Stimulated activated naive CD8-positive, alpha-beta T cell treated with anti-CD3 and anti-CD28 coated beads, Interleukin-15, Interleukin-2, amounts not matched to agents 100 ng/mL and 50 ng/mL, for 24 hours (primary cell): ENCODE measurements around the gene EMSY.
"Not testable (repeated sequence)": the region's sequence is repeated elsewhere in the genome, so short reads cannot be mapped to it uniquely, and the experiment has no call there.

Experiments used
- H3K27ac Mint-ChIP-seq: one replicate; pipeline ENCODE4 v1.8.0; 2021; ENCODE audit warnings: mild to moderate bottlenecking, mixed read lengths
- H3K27me3 Mint-ChIP-seq: one replicate; pipeline ENCODE4 v1.8.0; 2021; ENCODE audit warnings: mixed read lengths
- H3K36me3 Mint-ChIP-seq: one replicate; pipeline ENCODE4 v1.8.0; 2021; ENCODE audit warnings: low read depth, mixed read lengths
- H3K4me1 Mint-ChIP-seq: one replicate; pipeline ENCODE4 v1.8.0; 2021; ENCODE audit warnings: low read depth, mixed read lengths
- H3K4me3 Mint-ChIP-seq: one replicate; pipeline ENCODE4 v1.8.0; 2021; ENCODE audit warnings: mild to moderate bottlenecking, mixed read lengths
- H3K9me3 Mint-ChIP-seq: one replicate; pipeline ENCODE4 v1.8.0; 2021; ENCODE audit warnings: mixed read lengths

EMSY gene

DNA sequence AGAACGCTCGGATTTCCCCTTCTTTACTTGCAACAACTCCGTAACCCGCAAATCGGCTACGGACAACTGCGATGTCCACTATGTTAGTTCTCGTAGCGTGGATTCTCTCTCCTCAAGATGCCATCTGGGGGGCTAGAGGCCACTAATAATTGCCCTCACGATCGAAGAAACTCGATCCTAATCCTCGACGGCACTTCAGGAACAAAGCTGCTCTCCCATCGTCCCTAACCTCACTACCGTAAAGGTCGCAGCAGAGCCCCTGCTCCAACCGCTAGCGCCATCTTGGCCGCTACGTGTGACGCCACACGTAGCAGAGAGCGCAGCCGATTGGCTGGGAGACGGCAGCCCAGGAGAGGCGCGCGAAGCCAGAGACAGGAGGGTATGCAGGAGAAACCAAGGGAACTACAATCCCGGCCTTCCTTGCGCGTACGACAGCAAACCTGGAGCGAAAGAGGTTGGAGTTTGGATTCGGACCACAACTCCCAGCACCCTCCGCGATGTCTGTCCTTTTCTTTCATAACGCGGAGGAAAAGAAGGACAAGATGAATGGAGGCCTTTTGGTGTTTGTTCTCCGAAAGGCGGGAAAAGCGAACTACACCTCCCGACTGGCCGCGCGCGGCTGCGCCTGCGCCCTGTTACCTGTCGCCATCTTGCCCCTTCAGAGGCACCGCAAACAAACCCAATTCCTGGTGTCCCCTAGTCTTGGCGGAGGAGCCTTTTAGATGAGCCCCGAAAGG, at the start of gene EMSY:
Gene EMSY (plus strand): TSS at position 635 of the 737 bp plus-strand sequence. CDS start 1,921 bp downstream, outside the sequence.
- no peaks in the 10 kb centered on the region for H3K27me3 Mint-ChIP-seq
- H3K4me3 Mint-ChIP-seq: peak within 1 kb of the TSS; percentile 96
- peaks cover 36% of the 10 kb centered on the region for H3K4me1 Mint-ChIP-seq
- no peaks in the 10 kb centered on the region for H3K9me3 Mint-ChIP-seq
- H3K27ac Mint-ChIP-seq: peak within 1 kb of the TSS; percentile 100
- H3K36me3 Mint-ChIP-seq: peaks cover 56% of the 10 kb centered on the region

DNA sequence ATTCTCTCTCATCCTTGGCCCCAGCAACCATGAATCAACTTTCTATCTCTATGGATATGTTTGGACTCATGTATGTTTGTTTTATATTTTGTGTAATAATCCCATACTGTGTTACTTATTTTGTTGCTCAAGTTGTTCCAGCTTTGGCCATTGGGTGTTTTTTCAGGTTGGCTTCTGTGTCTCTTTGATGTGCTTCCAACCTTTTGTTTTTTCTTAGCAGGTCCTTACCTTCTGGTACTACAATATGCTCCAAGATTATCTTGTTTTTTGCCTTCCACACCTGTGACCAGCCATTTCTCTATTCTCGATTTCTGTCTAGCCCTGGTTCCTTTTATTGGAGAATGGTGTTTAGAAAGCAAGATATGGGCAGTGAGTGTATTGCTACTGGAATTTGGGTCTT, 49.5 kb upstream of the EMSY start:
- H3K27ac Mint-ChIP-seq: no peak overlapping the region
- no peaks in the 10 kb centered on the region for H3K27me3 Mint-ChIP-seq
- H3K9me3 Mint-ChIP-seq: no peaks in the 10 kb centered on the region
- no peak overlapping the region for H3K4me3 Mint-ChIP-seq
- H3K4me1 Mint-ChIP-seq: no peaks in the 10 kb centered on the region
- H3K36me3 Mint-ChIP-seq: no peaks in the 10 kb centered on the region

GRCh38 chr11:76397383-76397782, 47.4 kb upstream of the EMSY start:
- no peak overlapping the region for H3K4me3 Mint-ChIP-seq
- no peaks in the 10 kb centered on the region for H3K27me3 Mint-ChIP-seq
- H3K4me1 Mint-ChIP-seq: no peaks in the 10 kb centered on the region
- H3K27ac Mint-ChIP-seq: no peak overlapping the region
- H3K36me3 Mint-ChIP-seq: no peaks in the 10 kb centered on the region
- H3K9me3 Mint-ChIP-seq: no peaks in the 10 kb centered on the region

- Mint-ChIP-seq H3K27ac (no peak overlapping the region), H3K4me3 (no peak overlapping the region), H3K4me1 (no peaks in the 10 kb centered on the region), H3K9me3 (no peaks in the 10 kb centered on the region), H3K36me3 (no peaks in the 10 kb centered on the region), H3K27me3 (no peaks in the 10 kb centered on the region)
Measured at GRCh38 chr11:76400967-76401366, 43.9 kb upstream of the EMSY start.

- H3K27me3 Mint-ChIP-seq: not testable (repeated sequence)
Measured at GRCh38 chr11:76401484-76401883, 43.3 kb upstream of the EMSY start.

DNA sequence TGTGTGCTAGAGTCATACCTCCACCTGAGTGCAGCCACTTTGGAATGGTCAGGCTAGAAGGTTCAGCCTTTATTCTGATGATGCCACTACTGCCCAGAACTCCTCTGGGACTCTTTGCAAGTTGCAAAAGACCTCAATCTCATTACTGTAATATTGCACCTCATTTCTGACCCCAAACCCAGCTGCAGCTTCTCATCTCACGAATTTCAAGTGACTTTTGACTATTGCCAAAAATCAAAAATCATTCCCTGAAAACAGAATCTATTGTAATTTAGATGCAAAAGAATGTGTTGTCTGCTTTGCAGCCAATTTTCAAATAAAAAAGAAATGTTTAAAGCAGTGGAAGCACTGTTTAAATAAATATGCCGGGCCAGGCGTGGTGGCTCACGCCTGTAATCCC, 38.5 kb upstream of the EMSY start:
- Mint-ChIP-seq H3K9me3 (no peaks in the 10 kb centered on the region), H3K27me3 (no peaks in the 10 kb centered on the region), H3K36me3 (no peaks in the 10 kb centered on the region), H3K27ac (no peak overlapping the region), H3K4me3 (no peak overlapping the region), H3K4me1 (no peaks in the 10 kb centered on the region)

More at GRCh38 chr11:76401484-76401883, 43.3 kb upstream of the EMSY start:
- H3K4me1 Mint-ChIP-seq, H3K9me3 Mint-ChIP-seq, H3K4me3 Mint-ChIP-seq, H3K27ac Mint-ChIP-seq, H3K36me3 Mint-ChIP-seq: not testable (repeated sequence)

- H3K4me3 Mint-ChIP-seq: no peak overlapping the region
- peaks cover 3% of the 10 kb centered on the region for H3K27me3 Mint-ChIP-seq
- no peaks in the 10 kb centered on the region for H3K9me3 Mint-ChIP-seq
- H3K36me3 Mint-ChIP-seq: no peaks in the 10 kb centered on the region
- H3K4me1 Mint-ChIP-seq: no peaks in the 10 kb centered on the region
- no peak overlapping the region for H3K27ac Mint-ChIP-seq
Measured at GRCh38 chr11:76408171-76408965, 36.5 kb upstream of the EMSY start.

GRCh38 chr11:76410851-76411357, 33.9 kb upstream of the EMSY start:
- Mint-ChIP-seq H3K36me3 (no peaks in the 10 kb centered on the region), H3K9me3 (no peaks in the 10 kb centered on the region), H3K27ac (no peak overlapping the region), H3K4me1 (no peaks in the 10 kb centered on the region), H3K27me3 (peaks cover 3% of the 10 kb centered on the region), H3K4me3 (no peak overlapping the region)

GRCh38 chr11:76415073-76415472, 29.7 kb upstream of the EMSY start:
- Mint-ChIP-seq H3K9me3 (no peaks in the 10 kb centered on the region), H3K4me3 (no peak overlapping the region), H3K27ac (no peak overlapping the region), H3K27me3 (peaks cover 12% of the 10 kb centered on the region), H3K4me1 (no peaks in the 10 kb centered on the region), H3K36me3 (no peaks in the 10 kb centered on the region)

- Mint-ChIP-seq H3K9me3 (no peaks in the 10 kb centered on the region), H3K4me3 (no peak overlapping the region), H3K27ac (no peak overlapping the region), H3K4me1 (peaks cover 8% of the 10 kb centered on the region), H3K36me3 (no peaks in the 10 kb centered on the region), H3K27me3 (peaks cover 8% of the 10 kb centered on the region)
Measured at GRCh38 chr11:76419896-76420295, 24.9 kb upstream of the EMSY start.

DNA sequence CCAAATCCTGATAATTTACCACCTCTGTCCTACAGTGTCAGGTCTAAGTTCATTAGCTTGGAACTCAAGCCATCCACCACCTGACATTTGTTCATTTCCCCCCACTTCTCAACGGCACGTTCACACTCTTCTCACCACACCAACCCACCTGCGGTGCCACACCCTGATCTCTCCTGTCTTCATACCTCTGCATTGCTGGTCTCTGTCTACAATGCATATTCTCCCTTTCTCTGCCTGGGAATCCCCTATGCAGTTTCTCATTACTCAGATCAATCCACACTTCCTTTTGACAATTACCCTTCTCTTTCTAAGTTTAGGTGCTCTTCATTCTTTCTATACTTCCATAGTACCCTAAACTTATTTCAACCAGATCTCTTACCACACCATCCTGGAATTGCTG, 20.4 kb upstream of the EMSY start:
- Mint-ChIP-seq H3K4me3 (no peak overlapping the region), H3K36me3 (no peaks in the 10 kb centered on the region), H3K27me3 (peaks cover 10% of the 10 kb centered on the region), H3K4me1 (peaks cover 12% of the 10 kb centered on the region), H3K27ac (peak overlapping the region; percentile 7), H3K9me3 (no peaks in the 10 kb centered on the region)

- peaks cover 14% of the 10 kb centered on the region for H3K27me3 Mint-ChIP-seq
- H3K4me3 Mint-ChIP-seq: no peak overlapping the region
- H3K27ac Mint-ChIP-seq: peak overlapping the region; percentile 7
- peaks cover 12% of the 10 kb centered on the region for H3K4me1 Mint-ChIP-seq
- no peaks in the 10 kb centered on the region for H3K36me3 Mint-ChIP-seq
- H3K9me3 Mint-ChIP-seq: no peaks in the 10 kb centered on the region
Measured at GRCh38 chr11:76424891-76425290, 19.9 kb upstream of the EMSY start.

DNA sequence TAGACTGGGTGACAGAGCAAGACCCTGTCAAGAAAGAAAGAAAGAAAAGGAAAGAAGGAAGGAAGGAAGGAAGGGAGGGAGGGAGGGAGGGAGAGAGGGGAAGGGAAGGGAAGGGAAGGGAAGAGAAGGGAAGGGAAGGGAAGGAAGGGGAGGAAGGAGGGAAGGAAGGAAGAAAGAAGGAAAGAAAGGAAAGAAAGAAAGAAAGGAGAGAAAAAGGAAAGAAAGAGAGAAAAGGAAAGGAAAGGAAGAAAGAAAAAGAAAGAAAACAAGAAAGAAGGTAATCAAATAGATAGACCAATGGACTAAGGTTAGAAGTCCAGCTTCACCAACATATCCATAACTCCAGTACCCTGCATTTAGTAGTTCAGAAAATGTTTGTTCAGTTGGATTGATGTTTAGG, 18.2 kb upstream of the EMSY start:
- Mint-ChIP-seq H3K36me3 (no peaks in the 10 kb centered on the region), H3K4me3 (no peak overlapping the region), H3K27ac (no peak overlapping the region), H3K4me1 (peaks cover 12% of the 10 kb centered on the region), H3K9me3 (no peaks in the 10 kb centered on the region), H3K27me3 (peaks cover 14% of the 10 kb centered on the region)

GRCh38 chr11:76436020-76436419, 8.8 kb upstream of the EMSY start:
- Mint-ChIP-seq H3K27me3 (peaks cover 5% of the 10 kb centered on the region), H3K36me3 (peaks cover 7% of the 10 kb centered on the region), H3K4me1 (peaks cover 2% of the 10 kb centered on the region), H3K27ac (no peak overlapping the region), H3K9me3 (no peaks in the 10 kb centered on the region), H3K4me3 (no peak overlapping the region)

DNA sequence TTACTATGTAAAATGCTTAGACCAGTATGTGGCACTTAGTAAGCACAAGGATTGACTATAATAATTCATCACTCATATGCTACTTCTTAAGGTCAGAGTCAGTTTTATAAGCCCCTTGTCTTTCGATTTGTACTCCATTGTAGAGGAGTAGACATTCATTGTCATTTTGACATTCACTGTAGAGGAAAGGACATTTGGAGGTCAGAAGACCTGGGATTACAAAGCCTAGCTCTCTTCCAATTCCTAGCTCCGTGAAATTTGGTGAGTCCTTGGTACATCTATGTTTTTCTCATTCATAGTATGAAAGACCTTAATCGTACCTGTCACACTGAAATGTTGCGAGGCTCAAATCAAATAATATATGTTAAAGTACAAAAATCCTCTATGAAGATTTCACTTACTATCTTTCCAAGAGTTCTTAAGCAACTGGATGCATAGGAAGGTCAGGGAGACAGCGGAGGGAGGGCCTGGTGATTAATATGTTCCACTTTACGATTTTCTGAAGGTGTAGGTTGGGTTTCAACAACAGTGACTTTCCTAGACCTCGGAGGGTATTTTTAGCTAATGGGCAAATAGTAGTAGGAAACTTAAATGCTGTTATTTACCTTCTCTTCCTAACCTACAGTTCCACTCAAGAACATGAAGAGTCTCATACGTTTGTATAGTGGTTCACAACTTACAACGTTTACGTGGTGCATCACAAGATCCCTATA, 1.4 kb upstream of the EMSY start:
- Mint-ChIP-seq H3K4me3 (peak overlapping the region; percentile 96), H3K9me3 (no peaks in the 10 kb centered on the region), H3K4me1 (peaks cover 36% of the 10 kb centered on the region), H3K36me3 (peaks cover 49% of the 10 kb centered on the region), H3K27ac (peak overlapping the region; percentile 100), H3K27me3 (no peaks in the 10 kb centered on the region)
